AG04449 (cell line): ENCODE results near the gene PRTFDC1.

Source experiments
- CTCF ChIA-PET: fragments of 350-600 bp; formaldehyde crosslinking; extraction: SDS; loops from one replicate; lab custom pipeline; 2021; ENCODE audit warnings: antibody characterized with exemption; lab: Yijun Ruan, JAX
- POLR2A ChIA-PET: fragments of 400-600, 350-600 bp; formaldehyde crosslinking; extraction: SDS; loops from one replicate; lab custom pipeline; 2020; ENCODE audit warnings: antibody characterized with exemption, inconsistent platforms; lab: Yijun Ruan, JAX
- DNase-seq: peaks from one replicate; pipeline ENCODE4 v3.0.0-alpha.2; 2010; ENCODE audit warnings: low read depth, low spot score
- H3K4me3 ChIP-seq: 2 replicates; pipeline ENCODE4 v1.5.1; 2011; ENCODE audit warnings: low read depth, mild to moderate bottlenecking, control low read depth, low read length
- TF ChIP-seq, protein P1 (sequence below): IDR thresholded peaks from one replicate; pipeline ENCODE4 v1.5.1; 2011; ENCODE audit warnings: mild to moderate bottlenecking, moderate library complexity, low read length, control low read depth, inconsistent platforms; ENCODE audit not compliant: insufficient read depth; ENCODE audit errors: missing control alignments

Gene PRTFDC1, protein sequence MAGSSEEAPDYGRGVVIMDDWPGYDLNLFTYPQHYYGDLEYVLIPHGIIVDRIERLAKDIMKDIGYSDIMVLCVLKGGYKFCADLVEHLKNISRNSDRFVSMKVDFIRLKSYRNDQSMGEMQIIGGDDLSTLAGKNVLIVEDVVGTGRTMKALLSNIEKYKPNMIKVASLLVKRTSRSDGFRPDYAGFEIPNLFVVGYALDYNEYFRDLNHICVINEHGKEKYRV

DNA sequence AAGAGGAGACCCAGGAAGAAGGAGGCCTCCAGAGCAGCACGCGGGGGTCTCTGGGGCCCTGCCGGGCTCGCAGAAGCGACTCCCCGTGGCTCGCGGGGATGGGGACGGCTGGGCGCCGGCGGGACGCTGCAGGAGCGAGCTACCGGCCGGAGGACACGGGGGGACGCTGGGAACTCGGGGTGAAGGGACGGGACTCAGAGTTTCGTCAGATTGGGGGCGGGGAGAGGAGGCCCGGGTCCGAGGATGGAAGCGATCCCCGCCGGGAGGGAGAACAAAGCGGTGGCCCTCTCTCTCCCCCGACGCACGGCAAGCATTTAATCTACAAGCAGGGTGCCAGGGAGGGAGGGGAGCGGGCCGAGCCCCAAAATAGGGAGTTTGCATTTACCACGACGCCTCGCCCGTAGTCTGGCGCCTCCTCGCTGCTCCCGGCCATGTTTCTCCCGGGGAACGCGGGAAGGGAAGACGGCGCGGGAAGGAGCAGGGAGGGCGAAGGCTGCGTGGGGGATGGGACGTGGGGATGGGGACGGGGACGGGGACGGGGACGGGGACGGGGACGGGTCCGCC is at the start of gene PRTFDC1:
TSS of gene PRTFDC1 (minus strand) at position 464 of the 564 bp plus-strand sequence. CDS start at position 433, 31 bp downstream.
- H3K4me3 ChIP-seq: peak within 1 kb of the TSS; percentile 58
- DNase-seq: no peak
- CTCF ChIA-PET: interaction anchor here (0.6 to 1.7 kb wide), 5 partner anchors 9 to 329 kb away, joined by 3 to 5 read pairs (median 3); partner anchors contain the start of gene ARHGAP21
- TF ChIP-seq, protein P1, sequence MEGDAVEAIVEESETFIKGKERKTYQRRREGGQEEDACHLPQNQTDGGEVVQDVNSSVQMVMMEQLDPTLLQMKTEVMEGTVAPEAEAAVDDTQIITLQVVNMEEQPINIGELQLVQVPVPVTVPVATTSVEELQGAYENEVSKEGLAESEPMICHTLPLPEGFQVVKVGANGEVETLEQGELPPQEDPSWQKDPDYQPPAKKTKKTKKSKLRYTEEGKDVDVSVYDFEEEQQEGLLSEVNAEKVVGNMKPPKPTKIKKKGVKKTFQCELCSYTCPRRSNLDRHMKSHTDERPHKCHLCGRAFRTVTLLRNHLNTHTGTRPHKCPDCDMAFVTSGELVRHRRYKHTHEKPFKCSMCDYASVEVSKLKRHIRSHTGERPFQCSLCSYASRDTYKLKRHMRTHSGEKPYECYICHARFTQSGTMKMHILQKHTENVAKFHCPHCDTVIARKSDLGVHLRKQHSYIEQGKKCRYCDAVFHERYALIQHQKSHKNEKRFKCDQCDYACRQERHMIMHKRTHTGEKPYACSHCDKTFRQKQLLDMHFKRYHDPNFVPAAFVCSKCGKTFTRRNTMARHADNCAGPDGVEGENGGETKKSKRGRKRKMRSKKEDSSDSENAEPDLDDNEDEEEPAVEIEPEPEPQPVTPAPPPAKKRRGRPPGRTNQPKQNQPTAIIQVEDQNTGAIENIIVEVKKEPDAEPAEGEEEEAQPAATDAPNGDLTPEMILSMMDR: peak; percentile 25
- POLR2A ChIA-PET: interaction anchor here (1.0 kb wide), 1 partner anchor 10 kb away, joined by 3 read pairs; no protein-coding TSS in a partner anchor

DNA sequence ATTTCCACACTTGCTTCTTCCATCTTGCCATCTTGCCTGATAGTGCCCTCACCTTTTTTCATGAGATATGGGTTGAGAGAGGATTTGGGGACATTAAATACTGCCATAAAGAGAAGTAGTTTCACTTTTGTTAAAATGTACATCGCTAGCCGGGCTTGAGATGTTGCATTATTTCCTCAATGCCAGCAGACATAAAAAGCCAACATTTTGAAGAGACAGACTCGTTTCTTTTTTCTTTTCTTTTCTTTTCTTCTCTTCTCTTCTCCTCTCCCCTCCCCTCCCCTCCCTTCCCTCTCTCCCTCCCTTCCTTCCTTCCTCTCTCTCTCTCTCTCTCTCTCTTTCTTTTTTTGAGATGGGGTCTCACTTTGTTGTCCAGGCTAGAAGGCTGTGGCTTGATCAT is 45.6 kb upstream of the PRTFDC1 start:
- POLR2A ChIA-PET: no interaction called here
- H3K4me3 ChIP-seq: no peak overlapping the region
- TF ChIP-seq, protein P1: no peak
- no peak for DNase-seq
- CTCF ChIA-PET: interaction anchor here (0.8 kb wide), 1 partner anchor 8 kb away, joined by 3 read pairs; no protein-coding TSS in a partner anchor

DNA sequence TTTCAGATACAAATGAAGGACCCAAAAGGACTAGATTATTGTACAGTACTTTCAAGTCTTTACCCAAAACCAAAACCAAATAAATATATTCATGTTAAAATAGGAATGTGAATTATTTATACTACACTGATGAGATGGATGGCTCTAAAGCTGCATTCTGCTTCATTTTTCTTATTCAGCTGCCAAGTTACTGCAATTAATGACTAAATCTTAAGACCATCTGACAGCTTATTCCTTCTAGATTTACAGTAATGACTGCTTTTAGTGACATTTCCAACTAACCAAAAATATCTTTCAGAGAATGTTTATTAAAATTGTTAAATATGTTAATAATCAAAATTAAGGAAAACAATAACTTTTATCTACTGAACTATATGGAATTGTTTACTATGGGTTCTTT is 42.7 kb upstream of the PRTFDC1 start:
- CTCF ChIA-PET: interaction anchor here (1.2 to 1.3 kb wide), 2 partner anchors 11 to 352 kb away, joined by 3 to 5 read pairs; no protein-coding TSS in a partner anchor
- no peak for DNase-seq
- POLR2A ChIA-PET: no interaction called here
- TF ChIP-seq, protein P1: no peak
- H3K4me3 ChIP-seq: no peak overlapping the region

DNA sequence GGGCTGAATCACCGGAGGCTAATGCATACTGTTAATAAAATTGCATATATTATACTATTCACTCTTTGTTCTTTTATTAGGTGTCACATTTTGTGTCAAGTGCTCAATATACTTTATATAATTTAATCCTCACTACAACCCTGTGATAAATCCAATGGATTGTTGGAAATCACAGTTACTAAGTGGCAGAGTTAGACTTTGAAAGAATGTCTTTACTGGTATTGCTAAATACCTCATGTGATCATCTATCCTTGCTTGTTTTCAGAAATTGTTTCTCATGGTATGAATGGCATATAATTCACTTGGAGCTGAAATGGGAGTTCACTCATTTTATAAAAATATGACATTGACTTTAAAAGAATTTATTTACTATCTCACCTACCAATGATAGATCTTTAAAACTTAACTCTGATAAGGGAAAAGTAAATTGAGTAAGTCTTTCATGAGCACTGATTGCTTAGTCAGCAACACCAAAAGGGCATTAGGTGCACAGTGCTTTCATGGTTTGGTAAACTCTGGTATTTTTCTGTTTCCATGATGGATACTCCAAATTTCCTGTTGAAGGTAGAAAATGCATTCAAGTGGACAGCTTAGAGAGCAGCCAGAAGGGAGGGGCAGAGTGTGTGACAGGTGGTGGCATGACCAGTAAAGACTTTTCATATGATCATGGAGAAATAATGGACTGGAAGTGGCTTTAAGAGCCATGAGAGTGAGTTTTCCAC is 41.0 kb upstream of the PRTFDC1 start:
- H3K4me3 ChIP-seq: no peak overlapping the region
- TF ChIP-seq, protein P1: no peak
- POLR2A ChIA-PET: no interaction called here
- no peak for DNase-seq
- CTCF ChIA-PET: interaction anchor here (1.6 kb wide), 1 partner anchor 376 kb away, joined by 6 read pairs; no protein-coding TSS in a partner anchor

DNA sequence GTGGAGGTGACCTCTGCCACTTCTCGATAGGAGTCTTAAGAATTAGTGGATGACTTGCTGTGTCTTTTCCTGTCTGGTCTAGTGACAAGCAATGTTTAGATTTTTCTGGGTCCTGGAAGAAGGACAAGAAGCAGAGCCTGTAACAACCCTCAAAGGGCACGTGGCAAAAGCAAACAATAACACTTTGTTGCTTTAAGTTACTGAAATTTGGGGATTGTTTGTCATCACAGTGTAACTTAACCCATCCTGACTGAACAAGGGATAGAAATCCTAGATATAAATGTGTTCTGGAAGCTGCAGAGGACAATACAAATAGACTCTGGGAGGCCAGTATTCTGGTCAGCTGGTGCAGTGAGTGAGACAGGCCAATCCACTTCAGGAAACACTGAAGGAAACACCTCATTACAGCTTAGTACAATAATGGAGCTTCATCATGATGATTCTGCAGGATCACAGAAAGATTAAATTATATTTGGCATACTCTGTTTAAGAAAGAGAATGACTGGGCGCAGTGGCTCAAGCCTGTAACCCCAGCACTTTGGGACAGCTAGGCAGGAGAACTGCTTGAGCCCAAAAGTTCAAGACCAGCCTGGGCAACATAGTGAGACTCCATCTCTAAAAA is 40.2 kb upstream of the PRTFDC1 start:
- ChIA-PET CTCF (interaction anchor here (1.6 kb wide), 1 partner anchor 375 kb away, joined by 6 read pairs; no protein-coding TSS in a partner anchor), POLR2A (interaction anchor here (0.5 kb wide), 1 partner anchor 54 kb away, joined by 3 read pairs; no protein-coding TSS in a partner anchor)
- H3K4me3 ChIP-seq: no peak overlapping the region
- TF ChIP-seq, protein P1: no peak
- DNase-seq: no peak
